RPMI8226 (cell line): ENCODE data around the gene LEMD2.

Experiments used
- DNase-seq: peaks from one replicate; pipeline ENCODE4 v3.0.0-alpha.2; 2015

The LEMD2 gene

GRCh38 chr6:33772082-33772830 is 16.7 kb downstream of the LEMD2 start:
- no peak for DNase-seq

GRCh38 chr6:33771146-33772081 is 17.5 kb downstream of the LEMD2 start:
- DNase-seq: peak; percentile 43

- DNase-seq: no peak
These were observed 18.1 kb downstream of the LEMD2 start for GRCh38 chr6:33770833-33771145.

GRCh38 chr6:33770124-33770832 is 18.7 kb downstream of the LEMD2 start:
- DNase-seq: no peak

- no peak for DNase-seq
These were observed 19.6 kb downstream of the LEMD2 start for GRCh38 chr6:33769248-33769821.

GRCh38 chr6:33768644-33769120 is 20.2 kb downstream of the LEMD2 start:
- peak; percentile 82 for DNase-seq

GRCh38 chr6:33766921-33767907 is 21.7 kb downstream of the LEMD2 start:
- no peak for DNase-seq

- DNase-seq: no peak
These were observed 23.6 kb downstream of the LEMD2 start for GRCh38 chr6:33765368-33765767.

- DNase-seq: no peak
These were observed 24.9 kb downstream of the LEMD2 start for GRCh38 chr6:33764036-33764435.

GRCh38 chr6:33763483-33763882 is 25.4 kb downstream of the LEMD2 start:
- no peak for DNase-seq

- DNase-seq: no peak
These were observed 26.2 kb downstream of the LEMD2 start for GRCh38 chr6:33762713-33763112.

GRCh38 chr6:33761922-33762629 is 26.9 kb downstream of the LEMD2 start:
- DNase-seq: peak; percentile 73

- DNase-seq: no peak
These were observed 27.4 kb downstream of the LEMD2 start for GRCh38 chr6:33761581-33761921.

GRCh38 chr6:33759887-33760629 is 28.9 kb downstream of the LEMD2 start:
- no peak for DNase-seq

- no peak for DNase-seq
These were observed 30.1 kb downstream of the LEMD2 start for GRCh38 chr6:33758815-33759216.

- no peak for DNase-seq
These were observed 31.0 kb downstream of the LEMD2 start for GRCh38 chr6:33757906-33758305.

- DNase-seq: no peak
These were observed 31.8 kb downstream of the LEMD2 start for GRCh38 chr6:33757113-33757512.

- DNase-seq: no peak
These were observed 32.5 kb downstream of the LEMD2 start for GRCh38 chr6:33756211-33756954.

- DNase-seq: no peak
These were observed 33.7 kb downstream of the LEMD2 start for GRCh38 chr6:33755070-33755869.
